ENCODE measurements around the gene SMC3.
"Not testable (repeated sequence)": the region's sequence is repeated elsewhere in the genome, so short reads cannot be mapped to it uniquely, and the experiment has no call there.

The SMC3 gene

DNA sequence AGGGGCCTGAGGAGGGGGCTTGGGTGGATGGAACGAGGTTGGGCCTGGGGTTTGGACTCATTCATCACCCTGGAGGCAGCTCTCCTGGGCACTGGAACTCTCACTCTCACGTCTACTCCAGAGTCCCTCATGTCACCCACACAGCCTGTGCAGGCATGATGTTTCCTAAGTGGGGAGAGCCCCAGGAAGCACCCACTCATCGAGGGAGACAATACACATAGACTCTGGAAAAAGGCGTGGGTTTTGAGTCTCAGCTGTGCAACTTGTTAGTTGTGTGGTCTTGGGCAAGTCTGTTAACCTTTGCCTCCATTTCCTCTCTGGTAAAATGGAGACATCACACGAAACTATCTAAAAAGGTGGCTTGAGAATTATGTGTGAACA, 50.7 kb downstream of the SMC3 start:
- Histone ChIP-seq H3K36me3 (ENCODE audit: low read length) (0 out of 2 replicates have a peak, but pooled peaks cover 3% of the 10 kb centered on the region), H3K9me2 (replicated peaks; ENCODE audit: insufficient read depth, low read length) (no peaks in the 10 kb centered on the region), H3K27ac (ENCODE audit: low read depth, low read length) (no peak overlapping the region), H4K20me1 (ENCODE audit: low read depth, low read length) (no peaks in the 10 kb centered on the region), H3K9me3 (ENCODE audit: insufficient read depth, low read length) (peaks cover 4% of the 10 kb centered on the region; the same call in 1 of the 2 replicates), H3K9ac (ENCODE audit: low read length) (no peak overlapping the region), H3K27me3 (ENCODE audit: low read length) (no peaks in the 10 kb centered on the region), H3F3A (ENCODE audit: insufficient read depth) (no peaks in the 10 kb centered on the region), H3K4me2 (ENCODE audit: low read depth, low read length, poor library complexity, severe bottlenecking) (no peak overlapping the region), H3K79me2 (ENCODE audit: insufficient read depth, low read length) (no peaks in the 10 kb centered on the region), H2AFZ (ENCODE audit: low read depth, low read length, severe bottlenecking) (no peak overlapping the region), H3K4me3 (ENCODE audit: insufficient read depth, low read length, poor library complexity, severe bottlenecking) (no peak overlapping the region)
- TF ChIP-seq CTCF (IDR thresholded peaks at IDR 0.05; ENCODE audit: insufficient read depth, low read length, poor library complexity, severe bottlenecking) (no peak), EZH2phosphoT487 (conservative IDR thresholded peaks at IDR 0.05; ENCODE audit: low read length) (no peak)

DNA sequence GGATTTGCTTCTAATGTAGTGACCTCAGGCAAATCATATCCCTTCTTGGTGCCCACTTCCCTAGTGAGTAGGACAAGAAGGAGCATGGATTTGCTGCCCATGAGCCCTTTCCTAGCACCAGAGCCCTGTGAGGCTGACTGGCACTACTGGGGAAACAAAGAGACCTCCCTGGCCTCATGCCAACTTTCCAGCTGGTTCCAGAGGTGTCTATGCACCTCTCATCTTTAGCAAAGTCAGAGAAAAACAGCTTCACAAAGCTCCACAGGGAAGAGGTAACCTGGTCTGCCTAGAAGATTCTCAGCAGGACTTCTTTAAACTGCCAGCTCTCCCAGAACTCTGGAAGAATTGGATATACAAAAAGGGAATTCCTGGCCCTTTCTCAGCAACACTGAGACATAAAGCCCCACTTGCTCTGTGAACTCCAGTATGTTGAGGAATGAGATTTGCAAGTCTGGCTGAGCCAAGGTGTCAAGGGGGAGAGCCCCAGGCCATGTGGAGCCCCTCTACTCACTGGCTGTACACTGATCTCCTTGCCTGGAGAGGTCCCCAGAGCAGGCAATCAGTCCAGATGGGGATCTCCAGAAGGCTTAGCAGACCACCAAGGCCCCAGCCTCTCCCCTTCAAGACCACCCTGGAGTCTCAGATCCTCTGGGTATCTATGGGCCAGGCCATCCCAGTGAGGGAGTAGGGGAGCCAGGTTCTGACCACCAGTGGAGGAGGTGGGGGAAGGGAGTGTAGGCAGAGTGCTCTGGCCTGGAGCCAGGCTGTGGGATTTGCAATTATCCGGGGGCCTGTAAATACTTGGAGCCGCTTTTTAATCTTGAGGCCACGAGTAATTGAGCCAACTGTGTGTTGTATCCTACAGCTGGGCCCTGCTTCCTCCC, 52.3 kb downstream of the SMC3 start:
- H3K27ac ChIP-seq (ENCODE audit: low read depth, low read length) = no peak overlapping the region
- no peaks in the 10 kb centered on the region for H3K79me2 ChIP-seq (ENCODE audit: insufficient read depth, low read length)
- no peak overlapping the region for H3K4me2 ChIP-seq (ENCODE audit: low read depth, low read length, poor library complexity, severe bottlenecking)
- no peaks in the 10 kb centered on the region for H3F3A ChIP-seq (ENCODE audit: insufficient read depth)
- H3K27me3 ChIP-seq (ENCODE audit: low read length) = no peaks in the 10 kb centered on the region
- H3K9ac ChIP-seq (ENCODE audit: low read length) = no peak overlapping the region
- no peak overlapping the region for H2AFZ ChIP-seq (ENCODE audit: low read depth, low read length, severe bottlenecking)
- TF ChIP-seq CTCF (IDR thresholded peaks at IDR 0.05; ENCODE audit: insufficient read depth, low read length, poor library complexity, severe bottlenecking) (no peak), EZH2phosphoT487 (conservative IDR thresholded peaks at IDR 0.05; ENCODE audit: low read length) (no peak)
- H3K9me3 ChIP-seq (ENCODE audit: insufficient read depth, low read length) = peaks cover 4% of the 10 kb centered on the region; the same call in 1 of the 2 replicates
- no peaks in the 10 kb centered on the region for H4K20me1 ChIP-seq (ENCODE audit: low read depth, low read length)
- 0 out of 2 replicates have a peak, but pooled peaks cover 3% of the 10 kb centered on the region for H3K36me3 ChIP-seq (ENCODE audit: low read length)
- H3K4me3 ChIP-seq (ENCODE audit: insufficient read depth, low read length, poor library complexity, severe bottlenecking) = no peak overlapping the region
- no peaks in the 10 kb centered on the region for H3K9me2 ChIP-seq (replicated peaks; ENCODE audit: insufficient read depth, low read length)

DNA sequence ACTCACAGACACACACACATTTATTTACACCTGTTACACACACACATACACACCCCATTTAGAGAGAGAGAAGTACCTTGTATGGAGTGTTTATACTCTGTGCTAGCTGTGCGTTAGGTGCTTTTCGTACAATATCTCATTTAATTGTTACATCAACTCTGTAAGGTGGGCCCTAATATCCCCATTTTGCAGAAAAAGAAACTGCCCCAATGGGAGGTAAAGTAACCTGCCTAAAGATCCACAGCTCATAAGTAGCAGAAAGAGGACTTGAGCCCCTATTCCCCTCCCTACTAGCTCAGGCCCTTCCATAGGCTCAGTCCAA, 52.9 kb downstream of the SMC3 start:
- Histone ChIP-seq H3K79me2 (ENCODE audit: insufficient read depth, low read length) (no peaks in the 10 kb centered on the region), H3K36me3 (ENCODE audit: low read length) (0 out of 2 replicates have a peak, but pooled peaks cover 3% of the 10 kb centered on the region), H4K20me1 (ENCODE audit: low read depth, low read length) (no peaks in the 10 kb centered on the region), H2AFZ (ENCODE audit: low read depth, low read length, severe bottlenecking) (no peak overlapping the region), H3K27ac (ENCODE audit: low read depth, low read length) (no peak overlapping the region), H3K9ac (ENCODE audit: low read length) (no peak overlapping the region), H3K9me3 (ENCODE audit: insufficient read depth, low read length) (peaks cover 4% of the 10 kb centered on the region; the same call in 1 of the 2 replicates), H3K4me3 (ENCODE audit: insufficient read depth, low read length, poor library complexity, severe bottlenecking) (no peak overlapping the region), H3K9me2 (replicated peaks; ENCODE audit: insufficient read depth, low read length) (no peaks in the 10 kb centered on the region), H3K27me3 (ENCODE audit: low read length) (no peaks in the 10 kb centered on the region), H3K4me2 (ENCODE audit: low read depth, low read length, poor library complexity, severe bottlenecking) (no peak overlapping the region), H3F3A (ENCODE audit: insufficient read depth) (no peaks in the 10 kb centered on the region)
- no peak for TF ChIP-seq EZH2phosphoT487 (conservative IDR thresholded peaks at IDR 0.05; ENCODE audit: low read length)

DNA sequence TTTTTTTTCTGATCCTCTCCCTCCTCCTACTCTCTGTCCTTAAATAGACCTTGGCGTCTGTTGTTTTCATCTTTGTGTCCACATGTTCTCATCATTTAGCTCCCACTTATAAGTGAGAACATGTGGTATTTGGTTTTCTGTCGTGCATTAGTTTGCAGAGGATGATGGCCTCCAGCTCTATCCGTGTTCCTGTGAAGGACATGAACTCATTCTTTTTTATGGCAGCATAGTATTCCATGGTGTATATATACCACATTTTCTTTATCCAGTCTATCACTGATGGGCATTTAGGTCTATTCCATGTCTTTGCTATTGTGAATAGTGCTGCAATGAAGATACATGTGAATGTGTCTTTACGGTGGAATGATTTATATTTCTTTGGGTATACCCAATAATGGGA, 55.8 kb downstream of the SMC3 start:
- H3K36me3 ChIP-seq (ENCODE audit: low read length); H3K79me2 ChIP-seq (ENCODE audit: insufficient read depth, low read length); H3K9me2 ChIP-seq (replicated peaks; ENCODE audit: insufficient read depth, low read length); H3K4me2 ChIP-seq (ENCODE audit: low read depth, low read length, poor library complexity, severe bottlenecking); H3K27me3 ChIP-seq (ENCODE audit: low read length); H2AFZ ChIP-seq (ENCODE audit: low read depth, low read length, severe bottlenecking); H4K20me1 ChIP-seq (ENCODE audit: low read depth, low read length); H3K4me3 ChIP-seq (ENCODE audit: insufficient read depth, low read length, poor library complexity, severe bottlenecking); H3F3A ChIP-seq (ENCODE audit: insufficient read depth); H3K27ac ChIP-seq (ENCODE audit: low read depth, low read length); H3K9ac ChIP-seq (ENCODE audit: low read length); H3K9me3 ChIP-seq (ENCODE audit: insufficient read depth, low read length): not testable (repeated sequence)

Data from SU-DHL-6 (cell line).